OCI-LY3 (cell line): Measurements from ENCODE around the gene COG6.

Experiments
- H2AFZ ChIP-seq: fragments of 200-600, 300-600 bp; shearing (Covaris generic); 2 replicates; pipeline ENCODE4 v1.6.0; 2014; ENCODE audit warnings: antibody characterized with exemption, low read depth, low read length
- H3K27ac ChIP-seq: fragments of 200-600, 300-600 bp; sonication (generic); 2 replicates; pipeline ENCODE4 v1.5.1; 2014; ENCODE audit warnings: mild to moderate bottlenecking, low read length, moderate library complexity, mixed read lengths
- H3K27me3 ChIP-seq: fragments of 200-600, 300-600 bp; sonication (generic); 2 replicates; pipeline ENCODE4 v1.6.1; 2014; ENCODE audit warnings: low read depth, low read length, mixed read lengths
- H3K36me3 ChIP-seq: fragments of 200-600, 300-600 bp; sonication (generic); replicated peaks from 2 replicates; pipeline ENCODE3; 2014; ENCODE audit warnings: low read depth, low read length, mixed read lengths
- H3K4me1 ChIP-seq: fragments of 300-600, 200-600 bp; sonication (generic); 2 replicates; pipeline ENCODE4 v1.6.1; 2014; ENCODE audit warnings: low read length, mixed read lengths
- H3K4me2 ChIP-seq: fragments of 200-600, 300-600 bp; sonication (generic); 2 replicates; pipeline ENCODE4 v1.6.1; 2014; ENCODE audit warnings: low read length, mixed read lengths
- H3K4me3 ChIP-seq: fragments of 300-600, 200-600 bp; sonication (generic); 2 replicates; pipeline ENCODE4 v1.5.1; 2014; ENCODE audit warnings: antibody characterized with exemption, mild to moderate bottlenecking, low read length, moderate library complexity
- H3K79me2 ChIP-seq: fragments of 300-600, 200-600 bp; shearing (Covaris generic); 2 replicates; pipeline ENCODE4 v1.6.1; 2014; ENCODE audit warnings: mild to moderate bottlenecking, low read length, mixed read lengths
- H3K9ac ChIP-seq: fragments of 300-600, 200-600 bp; shearing (Covaris generic); 2 replicates; pipeline ENCODE4 v1.6.0; 2014; ENCODE audit warnings: mild to moderate bottlenecking, low read length, moderate library complexity
- H3K9me3 ChIP-seq: fragments of 200-600, 300-600 bp; shearing (Covaris generic); 2 replicates; pipeline ENCODE4 v1.6.1; 2014; ENCODE audit warnings: low read length, mixed read lengths; ENCODE audit not compliant: insufficient read depth
- H4K20me1 ChIP-seq: fragments of 200-600, 300-600 bp; sonication (generic); 2 replicates; pipeline ENCODE4 v1.6.1; 2016; ENCODE audit warnings: low read length, mixed read lengths; ENCODE audit not compliant: insufficient read depth
- EZH2phosphoT487 ChIP-seq: fragments of 200-600 bp; shearing (Covaris generic); IDR thresholded peaks from 2 replicates; pipeline ENCODE4 v1.6.1; 2018; ENCODE audit warnings: antibody characterized with exemption, mixed run types, low read depth
- TF ChIP-seq, protein P1 (sequence below): fragments of 200-600, 300-600 bp; sonication (generic); IDR thresholded peaks from 2 replicates; pipeline ENCODE4 v1.5.1; 2014; ENCODE audit warnings: antibody characterized with exemption, low read length, low read depth

The COG6 gene

DNA sequence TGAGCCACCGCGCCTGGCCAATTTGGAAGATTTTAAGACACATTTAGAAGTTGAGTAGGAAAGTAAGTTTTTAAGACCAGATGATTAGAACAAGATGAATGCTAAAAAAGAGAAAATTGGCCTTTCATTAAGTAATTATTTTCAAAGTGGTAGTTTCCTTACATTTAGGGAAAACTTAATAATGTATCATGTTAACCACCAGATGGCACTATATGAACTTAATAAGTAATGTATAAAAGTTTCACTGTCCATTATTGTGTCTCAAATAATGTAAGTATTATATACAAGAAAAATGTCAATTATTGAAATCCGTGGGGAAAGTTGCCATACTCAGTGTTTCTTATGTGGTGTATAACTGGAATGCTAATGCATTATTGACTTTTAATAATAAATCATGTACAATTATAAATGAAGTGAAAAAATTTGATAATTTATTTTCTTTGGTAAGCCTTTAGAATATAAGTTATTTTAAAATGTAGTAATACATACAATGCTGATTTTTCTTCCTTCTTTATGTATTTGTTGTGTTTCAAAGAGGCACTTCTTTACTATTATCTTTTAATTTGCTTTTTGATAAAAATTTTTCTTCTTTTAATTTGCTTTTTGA, 29.2 kb downstream of the COG6 start:
- Histone ChIP-seq H4K20me1 (no peaks in the 10 kb centered on the region), H3K4me3 (no peak overlapping the region), H3K4me2 (no peak overlapping the region), H3K9ac (no peak overlapping the region; the same call in 1 of the 2 replicates), H3K36me3 (peaks cover 28% of the 10 kb centered on the region), H3K27ac (no peak overlapping the region), H3K79me2 (no peaks in the 10 kb centered on the region), H3K4me1 (peaks cover 62% of the 10 kb centered on the region), H3K27me3 (no peaks in the 10 kb centered on the region), H3K9me3 (no peaks in the 10 kb centered on the region), H2AFZ (no peak overlapping the region)
- no peak for TF ChIP-seq EZH2phosphoT487
- TF ChIP-seq, protein P1, sequence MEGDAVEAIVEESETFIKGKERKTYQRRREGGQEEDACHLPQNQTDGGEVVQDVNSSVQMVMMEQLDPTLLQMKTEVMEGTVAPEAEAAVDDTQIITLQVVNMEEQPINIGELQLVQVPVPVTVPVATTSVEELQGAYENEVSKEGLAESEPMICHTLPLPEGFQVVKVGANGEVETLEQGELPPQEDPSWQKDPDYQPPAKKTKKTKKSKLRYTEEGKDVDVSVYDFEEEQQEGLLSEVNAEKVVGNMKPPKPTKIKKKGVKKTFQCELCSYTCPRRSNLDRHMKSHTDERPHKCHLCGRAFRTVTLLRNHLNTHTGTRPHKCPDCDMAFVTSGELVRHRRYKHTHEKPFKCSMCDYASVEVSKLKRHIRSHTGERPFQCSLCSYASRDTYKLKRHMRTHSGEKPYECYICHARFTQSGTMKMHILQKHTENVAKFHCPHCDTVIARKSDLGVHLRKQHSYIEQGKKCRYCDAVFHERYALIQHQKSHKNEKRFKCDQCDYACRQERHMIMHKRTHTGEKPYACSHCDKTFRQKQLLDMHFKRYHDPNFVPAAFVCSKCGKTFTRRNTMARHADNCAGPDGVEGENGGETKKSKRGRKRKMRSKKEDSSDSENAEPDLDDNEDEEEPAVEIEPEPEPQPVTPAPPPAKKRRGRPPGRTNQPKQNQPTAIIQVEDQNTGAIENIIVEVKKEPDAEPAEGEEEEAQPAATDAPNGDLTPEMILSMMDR, result peak; percentile 58

DNA sequence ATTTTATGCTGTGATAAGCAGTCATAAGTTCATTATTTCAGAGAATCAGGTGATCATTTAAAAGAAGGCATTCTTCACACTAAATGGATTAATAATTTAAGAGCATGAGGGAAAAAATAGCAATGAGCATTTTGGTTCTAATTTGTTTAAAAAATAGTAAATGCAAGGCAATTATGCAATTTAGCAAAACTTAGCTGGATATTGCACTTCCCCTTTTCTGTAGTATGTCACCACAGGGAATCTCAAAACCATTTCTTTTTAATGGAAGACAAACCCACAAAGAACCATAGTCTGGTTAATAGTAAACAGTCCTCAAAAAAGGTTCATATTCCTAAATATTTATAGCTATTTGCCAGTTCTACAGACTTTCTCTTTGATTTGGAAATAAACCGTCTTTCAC, 30.2 kb downstream of the COG6 start:
- H3K9me3 ChIP-seq, result no peaks in the 10 kb centered on the region
- no peaks in the 10 kb centered on the region for H3K79me2 ChIP-seq
- peak overlapping the region; percentile 43 for H3K4me2 ChIP-seq
- no peak overlapping the region for H3K27ac ChIP-seq
- no peaks in the 10 kb centered on the region for H4K20me1 ChIP-seq
- TF ChIP-seq, protein P1, result no peak
- no peak for TF ChIP-seq EZH2phosphoT487
- H3K4me1 ChIP-seq, result peaks cover 62% of the 10 kb centered on the region
- no peak overlapping the region for H3K4me3 ChIP-seq
- no peak overlapping the region for H3K9ac ChIP-seq
- H3K27me3 ChIP-seq, result no peaks in the 10 kb centered on the region
- peaks cover 22% of the 10 kb centered on the region for H3K36me3 ChIP-seq
- no peak overlapping the region for H2AFZ ChIP-seq

DNA sequence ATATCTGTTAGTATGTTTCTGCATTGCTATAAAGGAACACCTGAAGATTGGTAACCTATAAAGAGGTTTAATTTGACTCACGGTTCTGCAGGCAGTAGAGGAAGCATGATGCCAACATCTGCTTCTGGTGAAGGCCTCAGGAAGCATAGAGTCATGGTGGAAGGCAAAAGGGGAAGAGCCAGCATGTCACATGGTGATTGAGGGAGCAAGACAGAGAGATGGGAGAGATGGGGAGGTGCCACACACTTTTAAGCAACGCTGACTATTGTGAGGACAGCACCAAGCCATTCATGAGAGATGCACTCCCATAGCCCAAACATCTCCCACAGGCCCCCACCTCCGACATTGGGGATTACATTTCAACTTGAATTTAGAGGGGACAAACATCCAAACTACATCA, 32.8 kb downstream of the COG6 start:
- no peaks in the 10 kb centered on the region for H4K20me1 ChIP-seq
- TF ChIP-seq, protein P1, result no peak
- no peak for TF ChIP-seq EZH2phosphoT487
- peak overlapping the region; percentile 44 for H3K4me2 ChIP-seq
- H3K4me1 ChIP-seq, result peaks cover 47% of the 10 kb centered on the region
- no peaks in the 10 kb centered on the region for H3K27me3 ChIP-seq
- peak overlapping the region; percentile 5 for H3K4me3 ChIP-seq
- no peaks in the 10 kb centered on the region for H3K79me2 ChIP-seq
- H3K27ac ChIP-seq, result peak overlapping the region; percentile 79
- no peaks in the 10 kb centered on the region for H3K9me3 ChIP-seq
- peaks cover 15% of the 10 kb centered on the region for H3K36me3 ChIP-seq
- peak overlapping the region; percentile 24; the same call in 1 of the 2 replicates for H3K9ac ChIP-seq
- H2AFZ ChIP-seq, result no peak overlapping the region

DNA sequence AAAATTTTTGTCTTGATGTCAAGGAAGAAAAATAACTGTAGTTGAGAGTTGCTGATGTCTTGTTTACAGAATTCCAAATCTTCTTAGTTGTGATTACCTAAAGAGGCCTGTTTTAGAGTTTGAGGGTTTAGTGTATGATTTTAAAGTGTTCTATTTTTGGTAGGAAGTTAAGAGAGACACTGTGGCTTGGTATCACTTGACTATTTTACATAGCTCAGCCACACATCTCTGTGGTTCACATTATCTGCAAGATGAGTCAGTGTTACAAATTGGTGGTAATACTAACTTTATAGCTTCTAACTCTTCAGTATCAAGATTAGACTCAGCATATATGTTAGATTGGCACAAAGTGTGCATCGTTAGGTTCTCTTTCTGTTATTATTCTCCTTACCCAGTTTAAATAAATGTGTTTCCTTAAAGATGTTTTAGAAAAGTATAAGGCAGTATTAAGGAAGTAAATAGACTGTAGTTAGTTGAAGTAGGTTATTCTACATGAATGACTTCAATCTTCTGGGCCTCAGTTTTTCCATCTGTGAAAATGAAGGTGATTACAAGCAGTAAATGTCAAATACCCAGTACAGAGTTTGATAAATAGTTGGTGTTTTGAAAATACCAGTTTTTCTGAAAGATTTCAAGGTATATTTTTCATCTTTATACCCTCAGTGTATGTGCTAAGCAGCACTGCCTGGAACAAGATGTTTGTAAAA, 33.4 kb downstream of the COG6 start:
- H4K20me1 ChIP-seq, result no peaks in the 10 kb centered on the region
- TF ChIP-seq EZH2phosphoT487, result no peak
- TF ChIP-seq, protein P1, result no peak
- peak overlapping the region; percentile 44 for H3K4me2 ChIP-seq
- peaks cover 15% of the 10 kb centered on the region for H3K36me3 ChIP-seq
- peaks cover 42% of the 10 kb centered on the region for H3K4me1 ChIP-seq
- H3K27me3 ChIP-seq, result no peaks in the 10 kb centered on the region
- H2AFZ ChIP-seq, result no peak overlapping the region
- H3K9ac ChIP-seq, result peak overlapping the region; percentile 24
- H3K27ac ChIP-seq, result peak overlapping the region; percentile 79
- H3K9me3 ChIP-seq, result no peaks in the 10 kb centered on the region
- H3K79me2 ChIP-seq, result no peaks in the 10 kb centered on the region
- H3K4me3 ChIP-seq, result peak overlapping the region; percentile 5
